ENCODE measurements around the gene CRTC3. TPM values are rescaled to one million over a fixed set of nuclear protein-coding genes. Genes with fewer than 3 reads are reported as not detected.

CRTC3 gene
- total RNA-seq, 1 experiment from 2014 or later = 5.9 TPM

DNA sequence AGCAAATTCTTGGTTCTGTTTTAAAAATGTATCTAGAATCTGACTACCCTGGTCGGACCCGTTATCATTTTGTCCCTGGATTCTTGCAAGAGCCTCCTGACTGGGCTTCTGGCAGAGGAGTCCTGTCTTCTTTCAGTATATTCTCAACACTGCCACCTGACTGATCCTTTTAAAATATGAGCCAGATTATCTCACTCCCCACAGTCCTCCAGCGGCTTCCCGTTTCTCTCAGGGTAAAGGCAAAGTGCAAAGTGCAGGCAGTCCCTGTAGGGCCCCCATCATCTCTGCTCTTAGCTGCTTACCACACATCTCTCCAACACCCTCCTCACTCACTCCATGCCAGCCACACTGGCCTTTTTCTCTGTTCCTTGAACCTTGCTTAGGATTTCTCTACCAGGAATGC, 28.4 kb downstream of the CRTC3 start:
- in situ Hi-C loops (cut with HindIII; ENCODE audit: low sequenced_read_pairs) = no loop called here
- DNase-seq (ENCODE audit: low spot score) = peak; percentile 66

DNA sequence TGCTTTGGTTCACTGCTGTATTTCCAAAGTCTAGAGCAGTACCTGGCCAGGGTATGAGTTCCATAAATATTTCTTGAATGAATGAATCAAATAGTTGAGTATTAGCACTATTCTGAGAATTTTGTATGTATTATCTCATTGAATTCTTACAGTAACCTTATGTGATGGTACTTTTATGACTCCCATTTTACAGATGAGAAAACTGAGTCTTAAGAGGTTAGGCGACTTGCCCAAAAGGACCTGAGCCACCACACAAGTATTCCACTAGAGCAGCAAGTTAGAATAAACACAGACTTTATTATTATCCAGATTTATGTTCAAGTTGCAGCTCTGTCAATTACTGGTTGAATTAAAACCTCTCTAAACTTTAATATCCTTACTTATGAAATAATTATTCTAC, 29.4 kb downstream of the CRTC3 start:
- no peak for DNase-seq (ENCODE audit: low spot score)
- in situ Hi-C loops (cut with HindIII; ENCODE audit: low sequenced_read_pairs) = no loop called here

DNA sequence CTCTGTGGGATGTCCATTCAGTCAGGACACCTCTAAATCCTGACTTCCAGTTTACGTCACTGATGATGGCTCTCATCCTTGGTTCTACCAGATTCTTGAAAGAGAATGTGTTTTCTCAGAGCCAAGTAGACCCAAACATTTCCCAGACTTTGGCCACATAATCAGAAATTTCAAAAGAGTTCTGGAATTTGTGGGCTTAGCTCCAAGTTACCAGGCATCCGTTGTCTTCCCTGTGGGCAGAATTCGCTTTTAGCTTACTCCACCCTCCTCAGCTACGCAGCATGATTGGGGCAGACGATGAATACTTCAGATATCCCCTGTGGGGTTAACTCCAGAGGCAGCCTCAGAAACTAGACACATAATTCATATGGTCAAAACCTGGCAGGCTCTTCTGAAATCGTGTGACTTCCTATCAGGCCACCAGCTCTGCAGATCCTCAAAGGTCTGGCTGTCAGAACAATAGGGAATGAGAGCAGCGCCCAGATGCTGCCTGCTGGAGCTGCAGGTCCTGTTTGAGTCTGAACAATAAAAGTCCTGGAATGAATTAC, 30.6 kb downstream of the CRTC3 start:
- DNase-seq (ENCODE audit: low spot score) = no peak

DNA sequence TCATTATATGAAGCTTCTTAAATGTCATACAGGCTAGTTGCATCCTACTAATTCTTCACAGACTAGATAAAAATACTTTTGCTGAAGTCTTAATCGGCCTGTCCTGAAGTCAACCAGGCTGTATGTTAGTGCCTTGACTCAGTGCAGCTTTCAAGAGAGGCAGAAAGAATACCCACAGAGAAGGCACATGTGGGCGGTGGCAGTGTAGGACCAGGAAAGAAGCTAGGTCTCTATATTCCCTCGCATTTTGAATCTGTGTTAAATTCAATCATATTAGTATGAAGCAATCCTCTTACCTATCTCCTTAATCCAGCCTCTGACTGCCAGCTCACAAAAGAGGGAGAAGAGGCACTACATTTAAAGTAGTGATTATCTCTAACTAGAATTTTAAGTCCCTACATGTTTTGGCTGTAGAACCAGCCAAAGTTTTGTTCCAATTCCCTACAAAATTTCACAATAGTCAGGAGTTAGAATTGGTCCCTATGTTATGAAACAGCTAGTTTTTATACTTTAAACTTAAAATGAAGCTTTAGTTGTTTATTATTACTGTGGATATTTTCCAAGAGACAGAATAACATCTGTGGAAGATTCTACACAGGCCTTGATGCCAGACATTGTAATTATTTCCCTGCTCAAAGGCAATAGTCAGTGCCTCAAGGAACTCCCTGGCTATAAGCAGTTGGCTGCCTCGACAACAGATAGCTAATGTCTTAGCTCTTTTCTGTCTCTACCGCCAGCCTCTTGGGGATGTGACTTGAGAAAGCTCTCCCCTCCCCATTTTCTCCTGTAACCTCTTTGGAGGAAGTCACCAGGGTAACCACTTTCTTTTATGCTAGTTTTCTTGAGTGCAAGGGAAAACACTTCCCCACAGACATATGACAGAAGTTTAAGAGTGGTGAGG, 31.9 kb downstream of the CRTC3 start:
- no peak for DNase-seq (ENCODE audit: low spot score)
- in situ Hi-C loops (cut with HindIII; ENCODE audit: low sequenced_read_pairs) = no loop called here

More for the DNA sequence above, 30.6 kb downstream of the CRTC3 start:
- in situ Hi-C loops (cut with HindIII; ENCODE audit: low sequenced_read_pairs) = no loop called here

DNA sequence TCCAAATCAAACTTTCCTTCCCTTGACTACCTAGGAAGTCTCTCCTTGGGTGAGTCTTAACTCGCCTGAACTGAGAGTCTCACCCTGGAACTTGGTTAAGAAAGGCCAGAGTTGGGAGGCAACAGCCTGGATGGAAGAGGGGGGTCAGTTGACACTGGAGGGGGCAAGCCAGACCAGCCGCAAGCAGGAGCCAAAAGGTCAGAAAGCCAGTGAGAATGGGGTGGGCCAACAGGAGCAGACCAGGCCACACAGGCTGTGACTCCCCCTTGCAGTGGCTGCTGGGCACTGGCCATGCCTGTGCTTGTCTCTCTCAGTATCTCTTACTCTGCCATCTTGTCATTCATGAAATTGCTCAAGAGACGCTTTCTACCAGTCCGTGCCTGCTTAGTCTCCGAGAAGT, 32.9 kb downstream of the CRTC3 start:
- DNase-seq (ENCODE audit: low spot score) = no peak
- in situ Hi-C loops (cut with HindIII; ENCODE audit: low sequenced_read_pairs) = no loop called here

DNA sequence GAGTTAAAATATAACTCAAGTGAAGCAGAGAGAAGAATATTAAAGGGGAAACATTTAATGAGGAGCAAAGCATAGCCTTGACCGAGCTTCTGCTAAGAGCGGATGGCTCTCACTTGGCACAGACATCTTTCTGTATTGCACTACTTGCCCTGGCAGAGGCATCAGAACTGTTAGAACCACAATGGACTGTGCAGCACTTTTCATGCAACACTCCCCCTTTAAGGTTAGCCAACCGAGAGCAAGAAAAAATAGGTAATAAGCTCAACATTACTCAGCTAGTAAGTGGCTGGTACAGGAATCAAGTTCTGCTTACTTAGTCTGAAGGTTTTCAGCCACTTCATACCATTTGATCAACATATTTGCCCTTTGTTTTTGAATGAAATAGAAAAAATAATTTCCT, 33.7 kb downstream of the CRTC3 start:
- in situ Hi-C loops (cut with HindIII; ENCODE audit: low sequenced_read_pairs) = no loop called here
- DNase-seq (ENCODE audit: low spot score) = no peak

DNA sequence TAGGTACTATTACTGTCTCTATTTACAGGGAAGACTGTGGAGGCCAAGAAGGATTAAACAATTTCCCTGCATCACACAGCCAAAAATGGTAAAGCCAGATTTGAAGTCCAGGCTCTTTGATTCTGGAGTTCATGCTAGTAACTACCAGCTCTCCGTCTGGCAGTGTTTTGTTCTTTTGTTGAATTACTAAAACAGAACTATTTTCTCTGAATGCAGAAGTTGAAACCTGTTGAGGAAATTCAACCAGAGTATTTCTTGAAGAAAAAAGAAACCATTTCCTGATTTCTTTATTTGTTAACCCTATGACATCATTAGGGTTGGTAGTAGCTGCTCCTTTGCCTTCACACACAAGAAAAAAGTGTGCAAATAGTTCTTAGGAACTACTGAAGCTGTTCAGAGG, 34.3 kb downstream of the CRTC3 start:
- in situ Hi-C loops (cut with HindIII; ENCODE audit: low sequenced_read_pairs) = no loop called here
- no peak for DNase-seq (ENCODE audit: low spot score)

DNA sequence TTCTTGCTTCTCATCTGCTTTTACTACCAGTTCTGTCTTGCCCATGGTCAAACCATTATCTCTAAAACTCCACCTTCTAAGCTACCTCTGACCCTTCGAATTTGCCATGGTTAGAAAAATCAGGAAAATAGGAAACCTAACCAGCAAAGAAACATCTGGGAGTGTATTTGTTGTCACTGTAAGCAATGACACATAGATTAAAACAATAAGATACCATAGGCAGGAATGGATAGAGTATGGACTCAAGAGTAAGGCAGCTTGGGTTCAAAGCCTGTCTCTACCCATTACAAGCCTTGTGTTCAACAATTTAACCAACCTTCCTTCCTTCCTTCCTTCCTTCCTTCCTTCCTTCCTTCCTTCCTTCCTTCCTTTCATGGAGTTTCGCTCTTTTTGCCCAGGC, 34.9 kb downstream of the CRTC3 start:
- in situ Hi-C loops (cut with HindIII; ENCODE audit: low sequenced_read_pairs) = no loop called here
- no peak for DNase-seq (ENCODE audit: low spot score)

DNA sequence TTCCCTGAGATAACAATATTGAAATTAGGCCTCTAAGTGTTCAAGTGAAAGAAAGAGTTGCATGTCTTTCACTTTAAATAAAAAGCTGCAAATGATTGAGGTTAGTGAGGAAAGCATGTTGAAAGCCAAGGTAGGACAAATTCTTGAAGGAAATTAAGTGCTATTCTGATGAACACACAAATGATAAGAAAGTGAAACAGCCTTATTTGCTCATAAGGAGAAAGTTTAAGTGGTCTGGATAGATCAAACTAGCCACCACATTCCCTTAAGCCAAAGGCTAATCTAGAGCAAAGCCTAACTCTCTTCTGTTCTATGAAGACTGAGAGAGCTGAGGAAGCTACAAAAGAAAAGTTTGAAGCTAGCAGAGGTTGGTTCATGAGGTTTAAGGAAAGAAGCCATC, 36.1 kb downstream of the CRTC3 start:
- no peak for DNase-seq (ENCODE audit: low spot score)
- in situ Hi-C loops (cut with HindIII; ENCODE audit: low sequenced_read_pairs) = no loop called here

DNA sequence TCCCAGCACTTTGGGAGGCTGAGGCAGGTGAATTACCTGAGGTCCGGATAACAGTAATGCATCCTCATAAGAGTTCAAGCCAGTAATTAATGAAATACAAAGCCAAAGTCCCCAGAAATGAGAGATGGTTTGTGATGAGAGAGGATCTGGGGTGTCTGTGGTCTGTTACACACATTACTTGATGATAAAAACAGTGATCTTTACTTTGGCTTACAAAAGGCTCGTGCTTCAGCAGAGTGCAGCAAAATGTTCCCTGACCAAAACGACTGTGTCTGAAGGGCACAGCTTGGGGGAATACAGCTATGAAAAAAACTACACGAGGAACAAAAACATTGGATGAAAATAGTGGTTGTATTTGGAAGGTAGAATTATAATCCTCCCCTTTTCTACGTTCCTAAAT, 40.9 kb downstream of the CRTC3 start:
- in situ Hi-C loops (cut with HindIII; ENCODE audit: low sequenced_read_pairs) = no loop called here
- no peak for DNase-seq (ENCODE audit: low spot score)

DNA sequence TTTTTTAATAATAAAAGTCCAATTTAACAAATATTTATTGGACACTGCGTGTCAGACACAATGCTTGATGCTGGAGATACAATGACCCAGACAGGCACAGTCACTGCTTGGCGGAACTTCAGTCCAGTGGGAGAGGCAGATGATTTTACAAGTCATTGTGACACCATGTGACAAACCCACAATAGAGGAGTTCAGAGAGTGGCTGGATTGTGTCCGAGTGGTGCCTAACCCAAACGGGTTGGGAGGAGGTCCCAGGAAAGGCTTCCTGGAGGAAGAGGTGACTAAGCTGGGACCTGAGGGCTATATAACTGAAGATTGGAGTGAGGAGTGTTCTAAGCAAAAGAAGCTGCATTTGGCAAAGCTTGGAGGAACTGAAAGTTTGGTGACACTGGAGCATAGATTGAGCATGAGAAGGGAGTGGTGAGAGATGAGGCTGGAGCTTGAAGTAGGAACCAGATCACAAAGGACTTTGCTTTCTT, 41.4 kb downstream of the CRTC3 start:
- in situ Hi-C loops (cut with HindIII; ENCODE audit: low sequenced_read_pairs) = no loop called here
- DNase-seq (ENCODE audit: low spot score) = no peak

DNA sequence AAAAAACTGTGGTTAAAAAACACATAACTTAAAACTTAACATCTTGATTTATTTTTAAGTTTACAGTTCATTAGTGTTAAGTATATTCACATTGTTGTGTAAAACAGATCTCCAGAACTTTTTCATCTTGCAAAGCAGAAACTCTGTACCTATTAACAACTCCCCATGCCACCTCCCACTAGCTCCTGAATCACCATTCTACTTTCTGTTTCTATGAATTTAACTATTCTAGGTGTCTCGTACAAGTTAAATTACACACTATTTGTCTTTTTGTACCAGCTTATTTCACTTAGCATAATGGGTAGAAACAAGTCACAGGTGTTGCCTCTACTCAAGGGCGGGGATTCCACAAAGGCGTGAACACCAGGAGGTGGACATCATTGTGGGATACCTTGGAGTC, 43.2 kb downstream of the CRTC3 start:
- no peak for DNase-seq (ENCODE audit: low spot score)
- in situ Hi-C loops (cut with HindIII; ENCODE audit: low sequenced_read_pairs) = no loop called here

DNA sequence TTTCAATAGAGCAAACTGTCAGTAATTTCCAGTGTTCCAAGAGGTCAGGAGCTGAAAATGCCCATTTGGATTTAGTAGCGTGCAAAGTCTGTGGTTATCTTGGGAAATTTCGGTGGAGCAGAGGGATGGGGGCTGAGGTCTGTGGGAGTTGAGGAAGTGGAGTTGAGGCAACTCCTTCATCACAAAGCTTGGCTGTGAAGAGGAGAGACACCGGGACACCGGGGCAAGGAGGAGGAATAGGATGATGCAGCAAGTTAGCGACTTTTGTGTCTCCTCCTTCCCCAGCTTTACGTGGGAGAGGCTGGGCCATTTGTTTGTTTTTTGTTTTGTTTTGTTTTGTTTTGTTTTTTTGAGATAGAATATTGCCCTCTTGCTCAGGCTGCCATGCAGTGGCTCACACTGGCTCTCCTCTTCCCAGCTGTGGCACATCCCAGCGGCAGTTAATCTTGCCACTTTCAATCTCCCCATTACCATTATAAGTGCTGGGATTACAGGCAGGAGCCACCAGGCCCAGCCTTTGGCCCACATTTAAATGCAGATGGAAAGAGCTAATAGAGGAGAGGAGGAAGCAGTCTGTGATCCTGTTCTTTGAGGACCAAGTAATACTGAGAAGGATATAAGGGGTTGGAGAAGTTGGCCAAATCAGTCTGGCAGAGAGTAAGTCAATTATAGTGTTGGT, 47.1 kb downstream of the CRTC3 start:
- in situ Hi-C loops (cut with HindIII; ENCODE audit: low sequenced_read_pairs) = no loop called here
- DNase-seq (ENCODE audit: low spot score) = no peak

DNA sequence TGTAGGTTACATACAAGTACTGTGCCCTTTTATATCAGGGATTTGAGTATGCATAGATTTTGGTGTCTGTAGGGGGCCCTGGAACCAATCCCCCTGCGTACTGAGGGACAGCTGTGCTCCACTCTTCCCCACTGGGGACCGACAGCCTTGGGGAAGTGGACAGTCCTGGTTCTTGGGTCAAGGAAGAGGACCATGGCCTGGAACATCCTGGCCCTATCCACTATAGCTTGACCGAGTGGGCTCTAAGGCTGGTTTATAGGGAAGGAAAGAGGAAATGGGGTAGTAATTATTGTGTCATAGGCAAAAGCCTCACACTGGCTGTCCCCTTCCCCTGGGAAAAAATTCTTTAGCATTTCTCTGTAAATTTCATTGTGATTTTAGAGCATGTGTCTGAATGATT, 49.5 kb downstream of the CRTC3 start:
- in situ Hi-C loops (cut with HindIII; ENCODE audit: low sequenced_read_pairs) = no loop called here
- DNase-seq (ENCODE audit: low spot score) = no peak

DNA sequence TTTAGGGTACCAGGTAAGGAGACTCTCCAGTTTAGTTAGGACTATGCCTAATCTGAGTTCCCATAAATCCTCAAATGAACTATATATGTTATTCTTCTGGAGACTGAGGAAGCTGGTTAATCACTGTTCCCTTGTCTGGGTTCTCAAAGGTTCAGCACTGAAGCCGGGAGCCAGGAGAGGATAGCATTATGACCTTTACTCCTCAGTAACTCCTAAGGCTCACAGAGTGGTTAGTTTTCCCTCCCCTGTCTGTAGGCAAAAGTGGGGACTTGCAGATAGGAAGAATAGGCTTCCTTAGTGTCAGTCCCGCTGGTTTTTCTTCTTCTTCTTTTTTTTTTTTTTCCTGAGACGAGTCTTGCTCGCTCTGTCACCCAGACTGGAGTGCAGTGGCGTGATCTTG, 50.4 kb downstream of the CRTC3 start:
- no peak for DNase-seq (ENCODE audit: low spot score)
- in situ Hi-C loops (cut with HindIII; ENCODE audit: low sequenced_read_pairs) = no loop called here

DNA sequence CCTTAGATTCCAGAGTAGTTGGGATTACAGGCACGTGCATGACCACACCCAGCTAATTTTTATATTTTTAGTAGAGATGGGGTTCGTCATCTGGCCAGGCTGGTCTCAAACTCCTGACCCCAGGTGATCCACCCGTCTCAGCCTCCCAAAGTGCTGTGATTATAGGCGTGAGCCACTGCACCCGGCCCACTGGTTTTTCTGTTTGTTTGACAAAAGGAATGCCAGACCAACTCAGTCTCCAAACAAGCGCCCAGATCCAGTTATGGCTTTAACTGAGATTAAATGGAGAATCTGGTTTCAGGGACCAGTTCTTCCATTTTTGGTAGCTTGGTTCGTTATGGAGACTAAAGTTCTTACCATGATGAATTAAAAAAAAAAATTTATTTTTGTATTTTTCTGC, 50.8 kb downstream of the CRTC3 start:
- in situ Hi-C loops (cut with HindIII; ENCODE audit: low sequenced_read_pairs) = no loop called here
- DNase-seq (ENCODE audit: low spot score) = no peak

DNA sequence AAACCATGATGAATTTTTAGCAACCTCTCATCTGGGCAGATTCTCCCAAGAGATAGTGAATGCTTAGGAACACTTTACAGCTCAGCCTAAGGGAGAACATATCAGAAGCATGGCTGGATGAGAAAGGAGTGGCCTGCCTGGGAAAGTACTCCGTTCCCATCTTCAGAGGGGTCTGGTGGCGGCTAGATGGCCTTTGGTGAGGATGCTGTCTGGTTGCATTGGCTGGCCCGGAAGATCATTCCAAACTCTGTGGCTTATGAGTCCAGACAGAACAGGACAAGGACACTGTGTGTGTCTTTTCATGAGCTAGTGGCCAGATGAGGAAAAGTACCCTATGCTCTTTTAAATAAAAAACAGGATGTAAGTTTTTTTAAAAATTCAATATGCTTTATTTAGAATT, 51.2 kb downstream of the CRTC3 start:
- DNase-seq (ENCODE audit: low spot score) = no peak
- in situ Hi-C loops (cut with HindIII; ENCODE audit: low sequenced_read_pairs) = no loop called here

DNA sequence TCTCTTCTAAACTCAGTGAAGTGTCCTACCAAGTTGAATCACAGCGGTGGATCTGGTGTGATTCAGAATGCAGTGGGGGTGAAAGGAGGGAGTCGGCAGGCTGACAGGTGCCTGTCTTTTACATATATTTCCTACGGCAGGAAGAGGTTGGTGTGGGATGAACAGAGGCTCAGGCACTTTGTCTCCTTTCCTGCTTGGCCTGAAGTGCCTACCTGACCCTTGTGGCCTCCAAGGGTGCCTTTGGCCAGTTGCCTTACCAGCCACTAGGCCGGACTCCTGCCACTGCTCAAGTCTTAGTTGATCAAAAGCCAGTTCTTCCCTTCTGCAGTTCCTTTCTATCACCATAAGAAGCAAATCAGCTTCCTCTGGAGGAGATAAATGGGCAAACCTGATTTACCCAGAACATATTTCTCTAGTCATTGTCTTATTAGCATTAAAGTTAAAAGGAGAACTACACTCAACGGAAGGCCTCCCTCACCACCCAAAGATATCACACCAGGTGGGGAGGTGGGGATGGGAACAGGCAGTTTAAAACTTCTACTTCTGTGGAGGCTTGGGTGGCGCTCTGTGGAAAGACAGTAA, 52.1 kb downstream of the CRTC3 start:
- DNase-seq (ENCODE audit: low spot score) = no peak
- in situ Hi-C loops (cut with HindIII; ENCODE audit: low sequenced_read_pairs) = no loop called here

DNA sequence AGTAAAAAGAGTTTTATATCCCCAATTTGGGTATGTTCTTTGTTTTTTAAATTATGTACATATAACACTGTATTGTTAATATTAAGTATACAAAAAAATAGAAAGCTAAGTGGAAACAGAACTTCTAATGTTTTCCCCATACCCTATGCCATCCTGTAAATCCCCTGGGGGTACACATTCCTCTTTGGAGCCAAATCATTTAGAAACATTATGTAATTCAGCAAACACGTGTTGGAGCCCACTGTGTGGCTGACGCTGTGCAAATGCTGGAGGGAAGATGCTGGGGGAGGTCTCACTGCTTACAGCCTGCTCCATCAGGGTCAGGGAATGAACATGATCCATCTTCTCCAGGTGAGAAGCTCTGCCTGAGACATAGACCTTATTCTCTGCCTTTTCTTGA, 52.8 kb downstream of the CRTC3 start:
- in situ Hi-C loops (cut with HindIII; ENCODE audit: low sequenced_read_pairs) = no loop called here
- DNase-seq (ENCODE audit: low spot score) = no peak

Data from G401 (cell line).